Motor neuron (in vitro differentiated cells): Measurements from ENCODE around the gene FAM83C. TPM values are rescaled to one million over a fixed set of nuclear protein-coding genes. Genes with fewer than 3 reads are reported as not detected.

Source experiments
- ATAC-seq, 8 experiments: fragments of 200-7000 bp; cut with Tn5 transposase; replicated peaks in 6 of 8; 2 replicates each; pipeline ENCODE4 v1.8.0; 2021; ENCODE audit warnings: mild to moderate bottlenecking in 8 of 8, moderate library complexity in 8 of 8
- H3K27ac ChIP-seq, 2 donors: fragments of 250-450 bp; sonication (Bioruptor Pico); 2 replicates each; pipeline ENCODE4 v1.9.0; 2021; ENCODE audit warnings: antibody characterized with exemption in 2 of 2, mild to moderate bottlenecking in 2 of 2, moderate library complexity in 1 of 2
- H3K4me1 ChIP-seq, 2 donors: fragments of 250-450 bp; sonication (Bioruptor Pico); replicated peaks in 1 of 2; 2 replicates each; pipeline ENCODE4 v1.6.1; 2021; ENCODE audit warnings: antibody characterized with exemption in 2 of 2, mild to moderate bottlenecking in 2 of 2, moderate library complexity in 1 of 2
- H3K4me3 ChIP-seq, 5 donors: fragments of 250-450 bp; sonication (Bioruptor Pico); 2 replicates each; pipeline ENCODE4 v1.9.0; 2021; ENCODE audit warnings: antibody characterized with exemption in 5 of 5, mild to moderate bottlenecking in 5 of 5, moderate library complexity in 4 of 5
- WGBS, 10 experiments: fragments of 450-650 bp; shearing (Covaris generic); methylation state at CpG; one replicate each; pipeline ENCODE4 v1.0.0; 2022; 5-methylcytosine and 5-hydroxymethylcytosine counted together
- in situ Hi-C, 9 experiments: fragments of 400-800 bp; cut with MboI; loops; one replicate each; pipeline ENCODE4 v1.15.0; 2021; ENCODE audit warnings: low sequenced_read_pairs in 9 of 9, low pct_unique_long_range_greater_than_20kb in 2 of 9; ENCODE audit not compliant: unreplicated experiment in 9 of 9
- total RNA-seq, 8 experiments: library from RNA; unstranded; fragments of 300-600 nt; gene quantifications; 2 replicates each; pipeline versions ENCODE4 v1.2.3 to v1.2.4, GENCODE V29; 2022

Gene FAM83C
- total RNA-seq, 8 experiments from 2014 or later, result 0.15 to 0.43 (median 0.25) TPM; not detected in 3

DNA sequence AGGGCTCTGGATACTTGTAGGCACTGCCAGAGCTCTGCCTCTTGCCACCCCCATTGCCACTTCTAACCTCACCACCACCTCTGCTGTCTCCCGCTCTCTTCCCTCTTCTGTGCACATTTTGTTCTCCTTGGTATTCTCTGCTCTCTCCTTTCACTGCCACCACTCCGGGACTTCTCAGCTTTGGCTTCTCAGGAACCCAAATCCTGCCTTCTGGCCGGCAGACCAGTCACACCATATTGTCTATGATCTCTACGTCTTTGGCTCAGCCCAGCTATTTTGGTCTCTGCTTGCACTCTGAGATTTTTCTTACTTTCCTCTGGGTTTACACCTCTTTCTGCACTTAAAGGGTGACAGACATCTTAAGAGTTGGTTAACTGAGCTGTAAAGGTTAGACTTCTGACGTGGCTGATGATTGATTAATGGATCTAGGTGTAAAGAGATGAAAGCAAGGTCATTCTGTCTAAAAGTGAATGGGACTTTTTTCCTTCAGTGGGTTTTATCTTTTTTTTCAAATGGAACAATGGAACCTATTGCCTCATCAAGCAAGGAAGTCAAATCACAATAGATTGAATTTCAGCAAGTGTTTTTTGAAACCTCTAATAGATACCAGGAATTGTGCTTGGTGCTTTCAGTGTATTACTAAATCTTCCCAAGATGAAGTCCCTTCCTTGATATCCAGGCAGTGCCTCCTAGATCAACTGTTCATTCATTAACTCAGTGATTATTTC lies 52.0 kb downstream of the FAM83C start:
- in situ Hi-C loops, result no loop called here
- no peaks in the 10 kb centered on the region for H3K4me1 ChIP-seq
- no peak overlapping the region for H3K4me3 ChIP-seq
- no peak overlapping the region for H3K27ac ChIP-seq
- WGBS, 10 experiments, result 0 to 86% (median 61%) methylated on average over 1 to 5 of the region's 5 CpGs; no CpG with 5 or more reads in 1 of the 10 experiments
- no peak for ATAC-seq

DNA sequence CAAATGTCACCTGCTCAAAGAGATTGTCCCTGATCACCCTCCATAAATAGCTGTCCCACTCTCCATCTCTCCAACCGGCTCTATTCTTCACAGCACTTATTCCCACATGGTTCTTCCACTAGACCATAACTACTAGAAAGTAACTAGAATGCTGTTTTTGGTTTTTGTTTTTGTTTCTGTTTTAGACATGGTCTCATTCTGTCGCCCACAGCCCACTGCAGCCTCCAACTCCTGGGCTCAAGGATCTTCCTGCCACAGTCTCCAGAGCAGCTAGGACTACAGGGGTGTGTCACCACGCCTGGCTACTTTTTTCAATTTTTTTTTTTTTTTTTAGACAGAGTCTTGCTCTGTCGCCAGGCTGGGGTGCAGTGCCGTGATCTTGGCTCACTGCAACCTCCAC lies 53.5 kb downstream of the FAM83C start:
- H3K4me1 ChIP-seq, result no peaks in the 10 kb centered on the region
- 50 to 100% (median 71%) methylated on average over 1 to 5 of the region's 5 CpGs; no CpG with 5 or more reads in 1 of the 10 experiments for WGBS, 10 experiments
- no peak overlapping the region for H3K4me3 ChIP-seq
- in situ Hi-C loops, result no loop called here
- ATAC-seq, result no peak
- no peak overlapping the region for H3K27ac ChIP-seq

DNA sequence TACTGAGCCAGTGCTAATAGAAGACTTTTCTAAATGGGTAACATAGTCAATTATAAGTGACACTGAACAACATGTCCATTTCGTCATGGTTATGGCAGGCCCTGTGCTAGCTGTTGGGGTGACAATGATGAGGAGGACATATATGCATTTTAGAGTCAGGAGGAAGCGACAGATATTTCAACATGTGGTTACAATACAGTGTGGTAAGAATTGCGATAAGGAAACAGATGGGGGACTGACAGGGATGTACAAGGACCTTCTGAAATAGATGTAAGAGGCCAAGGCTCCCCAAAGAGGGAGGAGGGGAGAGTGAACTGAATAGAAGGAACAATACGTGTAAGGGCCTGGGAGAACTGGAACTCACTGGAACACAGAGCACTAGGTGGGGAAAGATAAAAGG lies 54.1 kb downstream of the FAM83C start:
- Histone ChIP-seq H3K27ac (no peak overlapping the region), H3K4me3 (no peak overlapping the region)
- in situ Hi-C loops, result no loop called here

DNA sequence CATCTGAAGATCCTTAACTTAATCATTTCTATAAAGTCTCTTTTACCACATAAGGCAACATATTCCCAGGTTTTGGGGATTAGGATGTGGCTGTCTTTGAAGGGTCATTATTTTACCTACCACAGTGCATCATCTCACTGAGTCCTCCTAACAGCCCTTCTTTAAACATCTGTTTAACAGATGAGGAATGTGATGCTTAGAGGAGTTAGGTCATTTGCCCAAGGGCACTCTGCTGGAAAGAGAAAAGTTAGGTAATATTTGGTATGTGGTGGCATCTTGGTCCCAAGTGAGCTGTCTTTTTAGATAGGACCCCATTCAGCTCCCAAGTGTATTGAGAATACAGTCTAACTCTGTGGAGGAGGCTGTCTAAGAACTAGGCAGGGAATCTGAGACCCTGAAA lies 54.7 kb downstream of the FAM83C start:
- no peak for ATAC-seq
- H3K4me1 ChIP-seq, result no peaks in the 10 kb centered on the region
- H3K4me3 ChIP-seq, result no peak overlapping the region
- H3K27ac ChIP-seq, result no peak overlapping the region
- in situ Hi-C loops, result no loop called here

More for the DNA sequence above, 54.1 kb downstream of the FAM83C start:
- no peaks in the 10 kb centered on the region for H3K4me1 ChIP-seq
- 51 to 100% (median 79%) methylated on average over 1 to 4 of the region's 4 CpGs; no CpG with 5 or more reads in 2 of the 10 experiments for WGBS, 10 experiments
- no peak for ATAC-seq

DNA sequence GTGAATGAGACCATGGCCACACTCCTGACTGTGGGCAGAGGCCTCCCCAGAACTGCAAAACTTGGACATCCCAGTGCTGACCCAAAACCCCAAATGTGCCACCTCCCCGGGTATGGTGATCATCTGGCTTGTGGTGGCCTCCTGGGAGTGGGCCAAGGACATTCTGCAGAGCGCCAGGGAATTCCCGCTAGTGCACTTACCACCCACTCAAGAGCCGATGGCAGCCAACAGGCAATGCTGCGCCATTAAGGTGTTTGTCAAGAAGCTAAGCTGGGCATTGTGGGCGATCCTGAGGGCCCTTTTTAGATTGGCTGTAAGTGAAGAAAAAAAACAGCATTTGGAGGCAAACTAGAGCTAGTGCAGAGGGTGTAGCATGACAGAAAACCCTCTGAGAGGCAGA lies 56.3 kb downstream of the FAM83C start:
- in situ Hi-C loops, result no loop called here
- Histone ChIP-seq H3K4me3 (no peak overlapping the region), H3K27ac (no peak overlapping the region), H3K4me1 (no peaks in the 10 kb centered on the region)
- 73 to 100% (median 90%) methylated on average over 1 to 4 of the region's 6 CpGs; no CpG with 5 or more reads in 3 of the 10 experiments for WGBS, 10 experiments
- no peak for ATAC-seq

Other genes starting within 250 kb of the FAM83C start
- 10 to 100 TPM; 39.2 to 65.1 (median 48.1) TPM for gene TRPC4AP, start 199.6 kb downstream of the FAM83C start, total RNA-seq
- gene EDEM2, start 145.1 kb downstream of the FAM83C start, total RNA-seq, result 10 to 100 TPM in 5 of 8 experiments, 1 to 10 TPM in 3; 7.0 to 52.5 (median 13.9) TPM
- 10 to 100 TPM in 2 of 8 experiments, 1 to 10 TPM in 2, under 1 TPM in 3, not detected in 1; 0.11 to 60.3 (median 3.6) TPM for gene PROCR, start 120.4 kb downstream of the FAM83C start, total RNA-seq
- gene MMP24, start 65.7 kb downstream of the FAM83C start, total RNA-seq, result 10 to 100 TPM in 5 of 8 experiments, 1 to 10 TPM in 2, under 1 TPM in 1; 0.94 to 45.1 (median 19.9) TPM
- 10 to 100 TPM; 16.3 to 29.1 (median 19.7) TPM for gene MMP24OS, start 14.3 kb downstream of the FAM83C start, total RNA-seq
- 100 to 1,000 TPM in 5 of 8 experiments, 10 to 100 TPM in 3; 77.3 to 212 (median 129) TPM for gene EIF6, start 7.7 kb downstream of the FAM83C start, total RNA-seq
- 10 to 100 TPM; 24.9 to 79.8 (median 39.2) TPM for gene UQCC1, start 119.5 kb upstream of the FAM83C start, total RNA-seq
- 1 to 10 TPM in 1 of 8 experiments, under 1 TPM in 7; 0.13 to 5.1 (median 0.26) TPM for gene GDF5, start 145.8 kb upstream of the FAM83C start, total RNA-seq
- gene CEP250, start 163.2 kb upstream of the FAM83C start, total RNA-seq, result 10 to 100 TPM; 11.7 to 31.7 (median 28.5) TPM
- gene C20orf173, start 237.2 kb upstream of the FAM83C start, total RNA-seq, result under 1 TPM in 1 of 8 experiments, not detected in 7; 0.31 TPM
- gene ERGIC3, start 249.7 kb upstream of the FAM83C start, total RNA-seq, result 100 to 1,000 TPM; 148 to 328 (median 266) TPM